Measurements from ENCODE around the gene FAM237B. TPM values are rescaled to one million over a fixed set of nuclear protein-coding genes. Genes with fewer than 3 reads are reported as not detected.

The FAM237B gene
- total and polyA plus RNA-seq, 2 donors from 2014 or later, result not detected

DNA sequence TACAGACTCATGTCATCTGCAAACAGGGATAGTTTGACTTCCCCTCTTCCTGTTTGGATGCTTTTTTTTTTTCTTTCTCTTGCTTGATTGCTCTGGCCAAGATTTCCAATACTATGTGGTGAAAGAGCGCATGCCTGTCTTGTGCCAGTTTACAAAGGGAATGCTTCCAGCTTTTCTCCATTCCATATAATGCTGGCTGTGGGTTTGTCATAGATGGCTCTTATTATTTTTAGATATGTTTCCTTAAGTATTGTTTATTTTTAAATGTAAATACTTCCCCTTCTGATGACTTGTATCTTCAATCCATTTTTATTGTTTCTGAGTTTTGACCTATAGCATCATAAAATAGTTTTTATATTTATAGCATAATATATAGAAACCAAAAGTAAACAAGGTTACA is 17.9 kb downstream of the FAM237B start:
- Histone ChIP-seq H3K4me1 (ENCODE audit: control insufficient read depth in 2 of 3, insufficient read depth in 2 of 3, low read depth in 1 of 3, low read length in 3 of 3) (no peaks in the 10 kb centered on the region), H3K9me3 (ENCODE audit: control insufficient read depth in 2 of 3, insufficient read depth in 1 of 3, low read length in 3 of 3) (no peaks in the 10 kb centered on the region), H3K9ac (ENCODE audit: low read length in 3 of 3) (no peak overlapping the region), H3K27me3 (ENCODE audit: control insufficient read depth, insufficient read depth, low read length) (no peaks in the 10 kb centered on the region), H3K27ac (ENCODE audit: low read depth in 2 of 2, low read length in 2 of 2) (no peak overlapping the region), H3K36me3 (ENCODE audit: control insufficient read depth in 2 of 3, insufficient read depth in 3 of 3, low read length in 3 of 3) (peaks cover 2 to 8% (median 3%) of the 10 kb centered on the region in 3 donors), H3K4me3 (ENCODE audit: low read length in 3 of 3) (no peak overlapping the region)
- TF ChIP-seq, protein P1, sequence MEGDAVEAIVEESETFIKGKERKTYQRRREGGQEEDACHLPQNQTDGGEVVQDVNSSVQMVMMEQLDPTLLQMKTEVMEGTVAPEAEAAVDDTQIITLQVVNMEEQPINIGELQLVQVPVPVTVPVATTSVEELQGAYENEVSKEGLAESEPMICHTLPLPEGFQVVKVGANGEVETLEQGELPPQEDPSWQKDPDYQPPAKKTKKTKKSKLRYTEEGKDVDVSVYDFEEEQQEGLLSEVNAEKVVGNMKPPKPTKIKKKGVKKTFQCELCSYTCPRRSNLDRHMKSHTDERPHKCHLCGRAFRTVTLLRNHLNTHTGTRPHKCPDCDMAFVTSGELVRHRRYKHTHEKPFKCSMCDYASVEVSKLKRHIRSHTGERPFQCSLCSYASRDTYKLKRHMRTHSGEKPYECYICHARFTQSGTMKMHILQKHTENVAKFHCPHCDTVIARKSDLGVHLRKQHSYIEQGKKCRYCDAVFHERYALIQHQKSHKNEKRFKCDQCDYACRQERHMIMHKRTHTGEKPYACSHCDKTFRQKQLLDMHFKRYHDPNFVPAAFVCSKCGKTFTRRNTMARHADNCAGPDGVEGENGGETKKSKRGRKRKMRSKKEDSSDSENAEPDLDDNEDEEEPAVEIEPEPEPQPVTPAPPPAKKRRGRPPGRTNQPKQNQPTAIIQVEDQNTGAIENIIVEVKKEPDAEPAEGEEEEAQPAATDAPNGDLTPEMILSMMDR (IDR thresholded peaks at IDR 0.05; ENCODE audit: borderline replicate concordance, extremely low read depth, insufficient read depth), result no peak
- no peak for FAIRE-seq
- no peak for DNase-seq
- intact Hi-C loops (cut with DNase I), result no loop called here

GRCh38 chr7:90298145-90299038 is 22.7 kb downstream of the FAM237B start:
- H3K27me3 ChIP-seq (ENCODE audit: control insufficient read depth, insufficient read depth, low read length), result no peaks in the 10 kb centered on the region
- H3K27ac ChIP-seq (ENCODE audit: low read depth in 2 of 2, low read length in 2 of 2), result no peak overlapping the region
- H3K4me3 ChIP-seq (ENCODE audit: low read length in 3 of 3), result no peak overlapping the region
- TF ChIP-seq, protein P1 (IDR thresholded peaks at IDR 0.05; ENCODE audit: borderline replicate concordance, extremely low read depth, insufficient read depth), result peak; percentile 53
- peak; percentile 27 for FAIRE-seq
- no peaks in the 10 kb centered on the region for H3K9me3 ChIP-seq (ENCODE audit: control insufficient read depth in 2 of 3, insufficient read depth in 1 of 3, low read length in 3 of 3)
- H3K36me3 ChIP-seq (ENCODE audit: control insufficient read depth in 2 of 3, insufficient read depth in 3 of 3, low read length in 3 of 3), result no peaks in the 10 kb centered on the region
- H3K4me1 ChIP-seq (ENCODE audit: control insufficient read depth in 2 of 3, insufficient read depth in 2 of 3, low read depth in 1 of 3, low read length in 3 of 3), result no peaks in the 10 kb centered on the region
- H3K9ac ChIP-seq (ENCODE audit: low read length in 3 of 3), result no peak overlapping the region
- DNase-seq, result peak in 1 of 5 donors; percentile 32
- intact Hi-C loops (cut with DNase I), result no loop called here

DNA sequence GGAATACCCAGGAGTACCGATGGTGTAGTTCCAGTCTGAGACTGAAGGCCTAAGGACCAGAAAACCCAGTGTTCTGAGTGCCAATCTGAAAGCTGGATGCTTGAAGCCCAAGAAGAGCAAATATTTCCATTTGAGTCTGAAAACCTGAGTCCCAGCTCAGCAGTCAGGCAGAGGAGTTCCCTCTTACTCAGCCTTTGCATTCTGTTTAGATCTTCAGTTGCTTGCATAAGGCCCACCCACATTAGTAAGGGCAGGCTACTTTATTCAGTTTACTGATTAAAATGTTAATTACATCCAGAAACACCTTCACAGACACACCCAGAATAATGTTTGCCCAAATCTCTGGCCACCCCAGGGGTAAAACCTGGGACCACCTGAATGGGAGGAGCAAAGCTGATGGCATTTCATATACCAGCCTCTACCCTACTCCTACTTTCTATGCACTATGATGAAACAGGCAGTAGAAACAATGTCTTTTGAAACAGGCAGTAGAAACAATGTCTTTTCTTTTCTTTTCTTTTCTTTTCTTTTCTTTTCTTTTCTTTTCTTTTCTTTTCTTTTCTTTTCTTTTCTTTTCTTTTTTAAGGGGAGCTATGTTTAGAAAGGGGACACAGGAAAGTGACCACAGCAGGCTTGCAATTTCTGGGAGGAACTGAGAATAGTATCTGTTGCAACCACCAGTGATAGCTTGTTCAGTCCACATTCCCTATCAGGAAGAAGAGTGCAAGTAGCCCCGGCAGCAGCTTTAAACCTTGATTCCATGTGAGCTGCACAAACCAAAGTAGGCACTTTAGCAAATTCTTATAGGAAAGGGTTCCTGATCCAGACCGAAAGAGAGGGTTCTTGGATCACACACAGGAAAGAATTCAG is 30.6 kb downstream of the FAM237B start:
- no peak overlapping the region for H3K9ac ChIP-seq (ENCODE audit: low read length in 3 of 3)
- no peak for FAIRE-seq

More for the DNA sequence above, 30.6 kb downstream of the FAM237B start:
- TF ChIP-seq, protein P1 (IDR thresholded peaks at IDR 0.05; ENCODE audit: borderline replicate concordance, extremely low read depth, insufficient read depth), result no peak
- H3K4me3 ChIP-seq (ENCODE audit: low read length in 3 of 3), result no peak overlapping the region
- no peaks in the 10 kb centered on the region for H3K4me1 ChIP-seq (ENCODE audit: control insufficient read depth in 2 of 3, insufficient read depth in 2 of 3, low read depth in 1 of 3, low read length in 3 of 3)
- no peak overlapping the region for H3K27ac ChIP-seq (ENCODE audit: low read depth in 2 of 2, low read length in 2 of 2)
- H3K9me3 ChIP-seq (ENCODE audit: control insufficient read depth in 2 of 3, insufficient read depth in 1 of 3, low read length in 3 of 3), result peaks cover 0 to 1% (median 0%) of the 10 kb centered on the region in 3 donors
- intact Hi-C loops (cut with DNase I), result no loop called here
- H3K36me3 ChIP-seq (ENCODE audit: control insufficient read depth in 2 of 3, insufficient read depth in 3 of 3, low read length in 3 of 3), result peaks cover 0 to 5% (median 4%) of the 10 kb centered on the region in 3 donors
- H3K27me3 ChIP-seq (ENCODE audit: control insufficient read depth, insufficient read depth, low read length), result no peaks in the 10 kb centered on the region
- no peak for DNase-seq

All from kidney (tissue), 14 donors.